Naive thymus-derived CD4-positive, alpha-beta T cell (primary cell): ENCODE results near the gene C2CD4B. TPM values are rescaled to one million over a fixed set of nuclear protein-coding genes. Genes with fewer than 3 reads are reported as not detected.

Experiments used
- ATAC-seq: fragments of 150-1000 bp; cut with Tn5 transposase; 2 replicates; pipeline ENCODE4 v1.10.0; 2021; ENCODE audit warnings: mild to moderate bottlenecking, moderate library complexity
- CTCF ChIA-PET: fragments of 350-600 bp; sonication (Branson Sonifier 250); formaldehyde crosslinking; loops from one replicate; lab custom pipeline; 2021; ENCODE audit warnings: antibody characterized with exemption; lab: Charles Lee
- POLR2A ChIA-PET: fragments of 350-600 bp; sonication (Branson Sonifier 250); formaldehyde crosslinking; loops from one replicate; lab custom pipeline; 2021; ENCODE audit warnings: antibody characterized with exemption, inconsistent platforms; lab: Charles Lee
- DNase-seq, 9 donors: peaks; one replicate each; pipeline versions ENCODE4 v3.0.0 to v3.0.0-alpha.2; 2020 to 2022; ENCODE audit warnings: mixed read lengths in 1 of 9
- H3K27ac ChIP-seq: one replicate; pipeline ENCODE4 v1.7.0; 2013; ENCODE audit warnings: mild to moderate bottlenecking, low read depth, low read length, moderate library complexity
- H3K27me3 ChIP-seq, 2 donors: one replicate each; pipeline ENCODE4 v1.7.0; 2013; ENCODE audit warnings: low read length in 2 of 2, mild to moderate bottlenecking in 2 of 2, moderate library complexity in 2 of 2; ENCODE audit not compliant: control insufficient read depth in 2 of 2, insufficient read depth in 2 of 2
- H3K36me3 ChIP-seq, 3 experiments: 1 replicate in 2 of 3; 2 replicates in 1 of 3; pipeline ENCODE4 v1.7.0; 2013; ENCODE audit warnings: low read length in 3 of 3, mild to moderate bottlenecking in 3 of 3, moderate library complexity in 1 of 3; ENCODE audit not compliant: insufficient read depth in 3 of 3, control insufficient read depth in 2 of 3
- H3K4me1 ChIP-seq, 2 donors: one replicate each; pipeline ENCODE4 v1.7.0; 2013; ENCODE audit warnings: low read length in 2 of 2, mild to moderate bottlenecking in 2 of 2, moderate library complexity in 1 of 2; ENCODE audit not compliant: control insufficient read depth in 2 of 2, insufficient read depth in 2 of 2
- H3K4me3 ChIP-seq: 2 replicates; pipeline ENCODE4 v1.7.0; 2013; ENCODE audit warnings: mild to moderate bottlenecking, low read length
- H3K9me3 ChIP-seq, 3 experiments: 1 replicate in 2 of 3; 2 replicates in 1 of 3; pipeline ENCODE4 v1.7.0; 2013; ENCODE audit warnings: low read length in 3 of 3; ENCODE audit not compliant: control insufficient read depth in 2 of 3
- H3K27ac Mint-ChIP-seq, 9 donors: one replicate each; pipeline ENCODE4 v1.8.0; 2020 to 2022; ENCODE audit warnings: mixed read lengths in 9 of 9, mild to moderate bottlenecking in 8 of 9, moderate library complexity in 5 of 9, inconsistent platforms in 2 of 9
- H3K27me3 Mint-ChIP-seq, 5 donors: one replicate each; pipeline ENCODE4 v1.8.0; 2021 to 2022; ENCODE audit warnings: mixed read lengths in 5 of 5, mild to moderate bottlenecking in 1 of 5
- H3K36me3 Mint-ChIP-seq, 5 donors: one replicate each; pipeline ENCODE4 v1.8.0; 2020 to 2022; ENCODE audit warnings: mixed read lengths in 5 of 5, mild to moderate bottlenecking in 3 of 5, inconsistent platforms in 1 of 5
- H3K4me1 Mint-ChIP-seq, 7 donors: one replicate each; pipeline ENCODE4 v1.8.0; 2020 to 2022; ENCODE audit warnings: mixed read lengths in 7 of 7, mild to moderate bottlenecking in 3 of 7, inconsistent platforms in 1 of 7
- H3K4me3 Mint-ChIP-seq, 10 donors: one replicate each; pipeline ENCODE4 v1.8.0; 2020 to 2022; ENCODE audit warnings: mild to moderate bottlenecking in 10 of 10, mixed read lengths in 10 of 10, moderate library complexity in 6 of 10, inconsistent platforms in 2 of 10
- H3K9me3 Mint-ChIP-seq, 11 donors: one replicate each; pipeline ENCODE4 v1.8.0; 2020 to 2022; ENCODE audit warnings: mixed read lengths in 11 of 11, mild to moderate bottlenecking in 4 of 11, inconsistent platforms in 1 of 11, moderate library complexity in 1 of 11
- intact Hi-C, 2 donors: fragments of 100-400 bp; cut with micrococcal nuclease; formaldehyde crosslinking; loops; one replicate each; pipeline ENCODE4 v1.15.1; 2023
- polyA plus RNA-seq, 2 donors: library from polyadenylated mRNA; unstranded; fragments of 300-500 nt; fragmentation: Illumina TruSeq; gene quantifications; one replicate each; pipeline ENCODE4 v1.2.3, GENCODE V29; 2021
- total RNA-seq, 6 experiments: library from RNA in 5 of 6; stranded (reverse) in 5 of 6; gene quantifications; 1 replicate in 5 of 6; 2 replicates in 1 of 6; pipeline ENCODE4 v1.2.3 and lab custom pipeline; 2021 to 2026

C2CD4B gene
- total and polyA plus RNA-seq, 7 experiments from 2014 or later, result 0.15 to 0.24 TPM; not detected in 5

GRCh38 chr15:62145015-62145735, 19.9 kb downstream of the C2CD4B start:
- DNase-seq (no peak), ATAC-seq (no peak)
- intact Hi-C loops, result no loop called here
- CTCF ChIA-PET, result no interaction called here
- Histone ChIP-seq H3K9me3 (no peaks in the 10 kb centered on the region), H3K4me1 (no peaks in the 10 kb centered on the region), H3K27ac (no peak overlapping the region), H3K36me3 (no peaks in the 10 kb centered on the region), H3K4me3 (no peak overlapping the region), H3K27me3 (no peaks in the 10 kb centered on the region)
- Mint-ChIP-seq H3K9me3 (no peaks in the 10 kb centered on the region), H3K27ac (no peak overlapping the region), H3K4me1 (peaks cover 0 to 4% (median under 1%) of the 10 kb centered on the region in 7 donors), H3K36me3 (no peaks in the 10 kb centered on the region), H3K4me3 (no peak overlapping the region), H3K27me3 (peaks cover 0 to 10% (median 3%) of the 10 kb centered on the region in 5 donors)
- POLR2A ChIA-PET, result no interaction called here

GRCh38 chr15:62142736-62143135, 22.3 kb downstream of the C2CD4B start:
- DNase-seq (no peak), ATAC-seq (no peak)
- Mint-ChIP-seq H3K4me3 (no peak overlapping the region), H3K27me3 (peaks cover 0 to 20% (median 12%) of the 10 kb centered on the region in 5 donors), H3K4me1 (no peaks in the 10 kb centered on the region), H3K36me3 (no peaks in the 10 kb centered on the region), H3K9me3 (no peaks in the 10 kb centered on the region), H3K27ac (no peak overlapping the region)
- Histone ChIP-seq H3K27me3 (no peaks in the 10 kb centered on the region), H3K9me3 (no peaks in the 10 kb centered on the region), H3K36me3 (no peaks in the 10 kb centered on the region), H3K4me1 (no peaks in the 10 kb centered on the region), H3K27ac (no peak overlapping the region), H3K4me3 (no peak overlapping the region)
- POLR2A ChIA-PET, result no interaction called here
- CTCF ChIA-PET, result no interaction called here
- intact Hi-C loops, result no loop called here

GRCh38 chr15:62141643-62142588, 23.2 kb downstream of the C2CD4B start:
- no peak for ATAC-seq
- no peak overlapping the region for H3K4me3 ChIP-seq
- no peaks in the 10 kb centered on the region for H3K9me3 Mint-ChIP-seq
- no peaks in the 10 kb centered on the region for H3K27me3 ChIP-seq
- no peaks in the 10 kb centered on the region for H3K36me3 Mint-ChIP-seq
- no peaks in the 10 kb centered on the region for H3K9me3 ChIP-seq
- no peak overlapping the region for H3K27ac ChIP-seq
- ChIA-PET CTCF (interaction anchor here (0.6 kb wide), 1 partner anchor 23 kb away, joined by 5 read pairs; no protein-coding TSS in a partner anchor), POLR2A (no interaction called here)
- no peak for DNase-seq
- no peak overlapping the region for H3K27ac Mint-ChIP-seq
- H3K36me3 ChIP-seq, result no peaks in the 10 kb centered on the region
- no peaks in the 10 kb centered on the region for H3K4me1 Mint-ChIP-seq
- no peaks in the 10 kb centered on the region for H3K4me1 ChIP-seq
- H3K27me3 Mint-ChIP-seq, result peaks cover 0 to 20% (median 12%) of the 10 kb centered on the region in 5 donors
- H3K4me3 Mint-ChIP-seq, result no peak overlapping the region
- intact Hi-C loops, result no loop called here

GRCh38 chr15:62141200-62141599, 23.9 kb downstream of the C2CD4B start:
- POLR2A ChIA-PET, result no interaction called here
- no peak overlapping the region for H3K27ac Mint-ChIP-seq
- ATAC-seq (no peak), DNase-seq (no peak)
- H3K9me3 Mint-ChIP-seq, result no peaks in the 10 kb centered on the region
- Histone ChIP-seq H3K27me3 (no peaks in the 10 kb centered on the region), H3K27ac (no peak overlapping the region), H3K9me3 (no peaks in the 10 kb centered on the region), H3K4me3 (no peak overlapping the region), H3K4me1 (no peaks in the 10 kb centered on the region), H3K36me3 (no peaks in the 10 kb centered on the region)
- CTCF ChIA-PET, result no interaction called here
- H3K4me1 Mint-ChIP-seq, result no peaks in the 10 kb centered on the region
- intact Hi-C loops, result no loop called here
- H3K4me3 Mint-ChIP-seq, result no peak overlapping the region
- H3K36me3 Mint-ChIP-seq, result no peaks in the 10 kb centered on the region
- H3K27me3 Mint-ChIP-seq, result peaks cover 0 to 20% (median 12%) of the 10 kb centered on the region in 5 donors

- H3K4me3 ChIP-seq, result no peak overlapping the region
- Mint-ChIP-seq H3K27ac (no peak overlapping the region), H3K9me3 (peaks cover 0 to 5% (median 0%) of the 10 kb centered on the region in 11 donors), H3K27me3 (peaks cover 4 to 38% (median 13%) of the 10 kb centered on the region in 5 donors), H3K4me1 (no peaks in the 10 kb centered on the region), H3K4me3 (no peak overlapping the region), H3K36me3 (no peaks in the 10 kb centered on the region)
- DNase-seq (no peak), ATAC-seq (no peak)
- intact Hi-C loops, result no loop called here
- H3K27me3 ChIP-seq, result no peaks in the 10 kb centered on the region
- POLR2A ChIA-PET, result no interaction called here
- H3K27ac ChIP-seq, result no peak overlapping the region
- no peaks in the 10 kb centered on the region for H3K36me3 ChIP-seq
- CTCF ChIA-PET, result no interaction called here
- no peaks in the 10 kb centered on the region for H3K4me1 ChIP-seq
- H3K9me3 ChIP-seq, result no peaks in the 10 kb centered on the region
Observed at GRCh38 chr15:62138124-62138523, 27.0 kb downstream of the C2CD4B start.

GRCh38 chr15:62136911-62137865, 27.9 kb downstream of the C2CD4B start:
- DNase-seq (no peak), ATAC-seq (no peak)
- ChIA-PET POLR2A (no interaction called here), CTCF (no interaction called here)
- no peaks in the 10 kb centered on the region for H3K36me3 ChIP-seq
- Mint-ChIP-seq H3K9me3 (peaks cover 0 to 5% (median 0%) of the 10 kb centered on the region in 11 donors), H3K4me3 (no peak overlapping the region), H3K27ac (no peak overlapping the region), H3K27me3 (peaks cover 5 to 38% (median 13%) of the 10 kb centered on the region in 5 donors), H3K4me1 (no peaks in the 10 kb centered on the region), H3K36me3 (no peaks in the 10 kb centered on the region)
- no peaks in the 10 kb centered on the region for H3K27me3 ChIP-seq
- no peak overlapping the region for H3K4me3 ChIP-seq
- H3K9me3 ChIP-seq, result no peaks in the 10 kb centered on the region
- H3K4me1 ChIP-seq, result no peaks in the 10 kb centered on the region
- intact Hi-C loops, result no loop called here
- no peak overlapping the region for H3K27ac ChIP-seq
